Measurements from ENCODE around the gene INPP4B.
A peak's percentile ranks its signal among the peaks of the same experiment; 100 is the strongest.

Gene INPP4B

GRCh38 chr4:142544039-142544438, 302.1 kb downstream of the INPP4B start:
- no peaks in the 10 kb centered on the region for H3K27me3 ChIP-seq (ENCODE audit: low read depth, low read length)

DNA sequence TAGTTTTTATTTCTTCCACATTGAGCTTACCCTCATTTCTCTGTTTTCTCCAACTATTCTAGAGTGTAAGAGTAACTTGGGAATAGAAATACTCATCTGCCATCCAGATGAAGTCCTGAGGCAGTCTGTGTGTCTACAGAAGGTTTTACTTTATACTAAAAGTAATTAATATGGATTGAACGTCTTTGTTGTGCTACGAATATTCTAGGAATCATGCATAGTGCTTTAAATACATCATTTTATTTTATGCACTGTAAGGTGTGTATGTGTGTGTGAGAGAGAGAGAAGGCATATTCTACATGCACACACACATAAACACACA, 305.7 kb downstream of the INPP4B start:
- Histone ChIP-seq H2AFZ (ENCODE audit: low read depth, low read length) (no peak overlapping the region), H3K4me2 (ENCODE audit: low read length) (peak overlapping the region; percentile 21), H3K4me1 (ENCODE audit: low read length) (peaks cover 16% of the 10 kb centered on the region), H3K36me3 (replicated peaks; ENCODE audit: low read depth, low read length) (no peaks in the 10 kb centered on the region), H4K20me1 (ENCODE audit: insufficient read depth, low read length) (no peaks in the 10 kb centered on the region), H3K9me3 (ENCODE audit: insufficient read depth, low read length) (no peaks in the 10 kb centered on the region), H3K4me3 (ENCODE audit: low read length) (no peak overlapping the region), H3K9ac (ENCODE audit: low read length) (no peak overlapping the region), H3K27me3 (ENCODE audit: low read depth, low read length) (no peaks in the 10 kb centered on the region), H3K27ac (ENCODE audit: low read length) (peak overlapping the region; percentile 36), H3K79me2 (ENCODE audit: low read length) (no peaks in the 10 kb centered on the region)
- TF ChIP-seq EZH2phosphoT487 (IDR thresholded peaks at IDR 0.05; ENCODE audit: low read depth), result no peak
- TF ChIP-seq CTCF (IDR thresholded peaks at IDR 0.05; ENCODE audit: low read depth, low read length), result no peak

More at GRCh38 chr4:142544039-142544438, 302.1 kb downstream of the INPP4B start:
- Histone ChIP-seq H3K9ac (ENCODE audit: low read length) (no peak overlapping the region), H3K27ac (ENCODE audit: low read length) (no peak overlapping the region), H3K4me1 (ENCODE audit: low read length) (peaks cover 16% of the 10 kb centered on the region), H3K9me3 (ENCODE audit: insufficient read depth, low read length) (no peaks in the 10 kb centered on the region), H3K79me2 (ENCODE audit: low read length) (no peaks in the 10 kb centered on the region), H4K20me1 (ENCODE audit: insufficient read depth, low read length) (no peaks in the 10 kb centered on the region), H3K4me2 (ENCODE audit: low read length) (no peak overlapping the region), H3K4me3 (ENCODE audit: low read length) (no peak overlapping the region), H3K36me3 (replicated peaks; ENCODE audit: low read depth, low read length) (no peaks in the 10 kb centered on the region), H2AFZ (ENCODE audit: low read depth, low read length) (no peak overlapping the region)
- TF ChIP-seq EZH2phosphoT487 (IDR thresholded peaks at IDR 0.05; ENCODE audit: low read depth) (no peak), CTCF (IDR thresholded peaks at IDR 0.05; ENCODE audit: low read depth, low read length) (no peak)

DNA sequence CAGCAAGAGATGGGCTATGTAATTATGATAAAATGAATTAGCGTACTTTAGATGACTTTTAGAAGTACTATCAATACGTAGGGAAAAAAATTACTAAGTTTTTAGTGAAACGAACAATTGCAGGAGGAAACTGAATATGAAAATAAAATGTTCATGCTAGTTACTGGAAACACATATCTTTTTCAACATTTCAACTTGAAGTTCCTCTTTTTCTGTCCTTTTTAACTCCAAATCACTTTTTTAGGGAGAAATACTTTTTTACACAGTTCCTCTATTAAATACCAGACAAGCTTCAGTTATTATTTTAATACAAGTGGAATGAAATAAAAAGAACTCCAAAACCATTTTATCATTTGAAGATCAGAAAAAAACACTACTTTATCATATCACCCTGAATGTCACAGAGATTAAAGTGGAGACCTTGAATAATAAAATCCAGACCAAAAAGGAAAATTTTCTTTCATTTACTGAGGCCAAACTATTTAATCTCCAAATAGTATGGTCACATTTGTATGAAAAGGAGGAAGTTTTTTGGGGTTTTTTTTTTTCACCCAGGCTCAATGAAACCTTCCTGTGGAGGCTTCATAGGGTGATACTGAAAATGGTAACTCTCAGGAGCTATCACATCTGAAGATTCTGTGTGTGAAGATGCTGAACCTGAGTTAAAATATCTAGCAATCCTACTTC, 306.2 kb downstream of the INPP4B start:
- H3K36me3 ChIP-seq (replicated peaks; ENCODE audit: low read depth, low read length), result no peaks in the 10 kb centered on the region
- H3K9ac ChIP-seq (ENCODE audit: low read length), result no peak overlapping the region
- no peak for TF ChIP-seq EZH2phosphoT487 (IDR thresholded peaks at IDR 0.05; ENCODE audit: low read depth)
- TF ChIP-seq CTCF (IDR thresholded peaks at IDR 0.05; ENCODE audit: low read depth, low read length), result no peak
- peak overlapping the region; percentile 21 for H3K4me2 ChIP-seq (ENCODE audit: low read length)
- no peaks in the 10 kb centered on the region for H3K9me3 ChIP-seq (ENCODE audit: insufficient read depth, low read length)
- 0 out of 2 replicates have a peak overlapping the region, but pooled peaks have one; percentile 13 for H2AFZ ChIP-seq (ENCODE audit: low read depth, low read length)
- no peaks in the 10 kb centered on the region for H3K27me3 ChIP-seq (ENCODE audit: low read depth, low read length)
- peaks cover 16% of the 10 kb centered on the region for H3K4me1 ChIP-seq (ENCODE audit: low read length)
- peak overlapping the region; percentile 36 for H3K27ac ChIP-seq (ENCODE audit: low read length)
- no peaks in the 10 kb centered on the region for H3K79me2 ChIP-seq (ENCODE audit: low read length)
- H4K20me1 ChIP-seq (ENCODE audit: insufficient read depth, low read length), result no peaks in the 10 kb centered on the region
- H3K4me3 ChIP-seq (ENCODE audit: low read length), result no peak overlapping the region

- H4K20me1 ChIP-seq (ENCODE audit: insufficient read depth, low read length), result no peaks in the 10 kb centered on the region
- TF ChIP-seq CTCF (IDR thresholded peaks at IDR 0.05; ENCODE audit: low read depth, low read length) (no peak), EZH2phosphoT487 (IDR thresholded peaks at IDR 0.05; ENCODE audit: low read depth) (no peak)
- no peak overlapping the region for H3K9ac ChIP-seq (ENCODE audit: low read length)
- no peaks in the 10 kb centered on the region for H3K9me3 ChIP-seq (ENCODE audit: insufficient read depth, low read length)
- peaks cover 14% of the 10 kb centered on the region for H3K4me1 ChIP-seq (ENCODE audit: low read length)
- H3K36me3 ChIP-seq (replicated peaks; ENCODE audit: low read depth, low read length), result no peaks in the 10 kb centered on the region
- H2AFZ ChIP-seq (ENCODE audit: low read depth, low read length), result no peak overlapping the region
- no peak overlapping the region for H3K27ac ChIP-seq (ENCODE audit: low read length)
- no peaks in the 10 kb centered on the region for H3K27me3 ChIP-seq (ENCODE audit: low read depth, low read length)
- no peak overlapping the region for H3K4me2 ChIP-seq (ENCODE audit: low read length)
- no peak overlapping the region for H3K4me3 ChIP-seq (ENCODE audit: low read length)
- H3K79me2 ChIP-seq (ENCODE audit: low read length), result no peaks in the 10 kb centered on the region
Measured at GRCh38 chr4:142535009-142535408, 311.1 kb downstream of the INPP4B start.
